Nephron (organoid): ENCODE results near the gene SRRM2.

Source experiments
- H3K27ac Mint-ChIP-seq, 3 experiments: 2 replicates each; pipeline ENCODE4 v1.8.0; 2020; ENCODE audit warnings: mixed read lengths in 3 of 3, mild to moderate bottlenecking in 2 of 3, moderate library complexity in 1 of 3
- H3K27me3 Mint-ChIP-seq: 2 replicates; pipeline ENCODE4 v1.8.0; 2021; ENCODE audit warnings: low read depth, mild to moderate bottlenecking, moderate library complexity, mixed read lengths
- H3K36me3 Mint-ChIP-seq: 2 replicates; pipeline ENCODE4 v1.8.0; 2020; ENCODE audit warnings: low read depth, mixed read lengths
- H3K4me1 Mint-ChIP-seq: 2 replicates; pipeline ENCODE4 v1.8.0; 2020; ENCODE audit warnings: mixed read lengths
- H3K4me3 Mint-ChIP-seq, 3 experiments: 2 replicates each; pipeline ENCODE4 v1.8.0; 2020; ENCODE audit warnings: mild to moderate bottlenecking in 3 of 3, mixed read lengths in 3 of 3, moderate library complexity in 2 of 3
- H3K9me3 Mint-ChIP-seq: 2 replicates; pipeline ENCODE4 v1.8.0; 2020; ENCODE audit warnings: mixed read lengths
- CTCF ChIP-seq, 3 experiments: fragments of 200-600 bp; sonication (generic); IDR thresholded peaks; one replicate each; pipeline ENCODE4 v1.5.0; 2021; ENCODE audit warnings: antibody characterized with exemption in 3 of 3; ENCODE audit not compliant: unreplicated experiment in 3 of 3

The SRRM2 gene

GRCh38 chr16:2709588-2709984 is 42.9 kb upstream of the SRRM2 start:
- no peaks in the 10 kb centered on the region for H3K4me1 Mint-ChIP-seq
- TF ChIP-seq CTCF (IDR thresholded peaks at IDR 0.05; ENCODE audit: unreplicated experiment in 3 of 3): no peak
- H3K4me3 Mint-ChIP-seq: no peak overlapping the region
- H3K27ac Mint-ChIP-seq: no peak overlapping the region
- peaks cover 3% of the 10 kb centered on the region for H3K36me3 Mint-ChIP-seq
- no peaks in the 10 kb centered on the region for H3K27me3 Mint-ChIP-seq
- H3K9me3 Mint-ChIP-seq: no peaks in the 10 kb centered on the region

DNA sequence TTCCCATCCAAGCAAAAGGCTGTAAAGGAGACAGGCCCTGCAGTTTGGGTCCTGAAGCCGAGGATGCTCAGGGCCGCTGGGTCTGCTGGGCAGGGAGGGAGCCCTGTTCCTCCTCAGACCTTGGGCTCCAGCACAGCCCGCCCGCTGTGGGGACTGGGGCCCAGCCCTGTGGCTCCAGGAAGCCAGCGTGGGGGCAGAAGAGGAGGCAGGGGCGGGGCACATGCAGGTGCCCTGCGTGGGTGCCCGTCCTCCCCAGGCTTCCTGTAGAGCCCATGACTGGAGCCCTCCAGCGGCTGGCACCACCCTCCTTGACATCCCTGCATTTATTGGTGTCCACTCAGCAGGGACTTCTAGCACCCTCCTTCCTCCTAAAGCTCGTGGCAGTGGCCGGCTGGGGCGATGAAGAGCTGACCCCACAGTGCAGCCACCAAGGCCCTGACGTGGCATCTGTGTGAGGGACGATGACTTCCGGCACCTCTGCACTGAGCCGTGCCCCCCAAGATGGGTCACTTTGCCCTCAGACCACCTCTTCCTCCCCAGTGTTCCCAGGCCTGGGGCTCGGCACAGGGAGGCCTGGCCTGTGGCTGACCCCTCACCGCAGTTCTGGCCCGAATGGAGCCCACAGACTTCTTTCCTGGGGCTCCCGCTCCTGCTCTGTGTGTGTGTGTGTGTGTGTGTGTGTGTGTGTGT is 42.3 kb upstream of the SRRM2 start:
- Mint-ChIP-seq H3K4me1 (no peaks in the 10 kb centered on the region), H3K36me3 (peaks cover 3% of the 10 kb centered on the region), H3K4me3 (no peak overlapping the region), H3K9me3 (no peaks in the 10 kb centered on the region), H3K27ac (no peak overlapping the region), H3K27me3 (peaks cover 5% of the 10 kb centered on the region)
- TF ChIP-seq CTCF (IDR thresholded peaks at IDR 0.05; ENCODE audit: unreplicated experiment in 3 of 3): no peak

GRCh38 chr16:2710711-2711231 is 41.7 kb upstream of the SRRM2 start:
- Mint-ChIP-seq H3K27me3 (peaks cover 5% of the 10 kb centered on the region), H3K4me3 (no peak overlapping the region), H3K9me3 (no peaks in the 10 kb centered on the region), H3K27ac (no peak overlapping the region), H3K36me3 (peaks cover 3% of the 10 kb centered on the region), H3K4me1 (no peaks in the 10 kb centered on the region)
- TF ChIP-seq CTCF (IDR thresholded peaks at IDR 0.05; ENCODE audit: unreplicated experiment in 3 of 3): no peak

DNA sequence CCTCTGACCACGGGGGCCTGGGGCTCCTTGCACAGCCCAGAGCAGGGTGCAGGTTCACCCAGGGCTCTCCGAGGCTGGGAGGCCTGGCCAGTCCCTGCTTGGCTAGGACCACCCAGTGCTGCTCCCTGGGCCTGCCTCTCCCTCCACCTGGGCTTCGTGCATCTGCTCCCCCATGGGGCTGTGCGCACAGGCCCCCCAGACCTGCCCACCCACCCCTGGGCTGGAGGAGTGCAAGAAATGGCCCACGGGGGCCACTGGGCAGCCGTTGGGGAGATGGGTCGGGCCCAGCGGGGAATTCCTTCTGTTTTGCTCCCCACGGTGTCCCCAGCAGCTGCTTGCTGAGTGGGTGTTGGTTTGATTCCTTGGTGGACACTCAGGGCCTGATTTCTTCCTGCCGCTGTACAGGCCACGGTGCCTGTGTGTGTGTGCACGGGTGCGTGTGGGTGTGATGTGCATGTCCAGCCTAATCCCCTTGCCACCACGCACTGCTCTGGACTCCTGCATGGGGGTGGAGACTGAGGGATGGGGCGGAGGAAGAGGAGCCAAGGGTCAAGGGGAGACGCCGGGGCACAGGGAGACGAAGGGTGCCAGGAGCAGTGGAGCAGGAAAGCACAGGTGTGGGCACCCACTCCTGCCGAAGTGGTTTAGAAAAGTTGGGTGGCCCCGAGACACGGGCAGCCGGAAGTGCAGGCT is 40.9 kb upstream of the SRRM2 start:
- H3K36me3 Mint-ChIP-seq: peaks cover 3% of the 10 kb centered on the region
- H3K4me3 Mint-ChIP-seq: no peak overlapping the region
- H3K27me3 Mint-ChIP-seq: peaks cover 5% of the 10 kb centered on the region
- no peaks in the 10 kb centered on the region for H3K9me3 Mint-ChIP-seq
- H3K27ac Mint-ChIP-seq: no peak overlapping the region
- no peaks in the 10 kb centered on the region for H3K4me1 Mint-ChIP-seq
- no peak for TF ChIP-seq CTCF (IDR thresholded peaks at IDR 0.05; ENCODE audit: unreplicated experiment in 3 of 3)

- Mint-ChIP-seq H3K4me1 (no peaks in the 10 kb centered on the region), H3K36me3 (peaks cover 3% of the 10 kb centered on the region), H3K9me3 (no peaks in the 10 kb centered on the region), H3K27ac (no peak overlapping the region), H3K27me3 (peaks cover 5% of the 10 kb centered on the region), H3K4me3 (no peak overlapping the region)
- no peak for TF ChIP-seq CTCF (IDR thresholded peaks at IDR 0.05; ENCODE audit: unreplicated experiment in 3 of 3)
These were observed 40.4 kb upstream of the SRRM2 start for GRCh38 chr16:2712063-2712441.
